ENCODE data around the gene NKD1.
"Not testable (repeated sequence)": the region's sequence is repeated elsewhere in the genome, so short reads cannot be mapped to it uniquely, and the experiment has no call there.

Gene NKD1

DNA sequence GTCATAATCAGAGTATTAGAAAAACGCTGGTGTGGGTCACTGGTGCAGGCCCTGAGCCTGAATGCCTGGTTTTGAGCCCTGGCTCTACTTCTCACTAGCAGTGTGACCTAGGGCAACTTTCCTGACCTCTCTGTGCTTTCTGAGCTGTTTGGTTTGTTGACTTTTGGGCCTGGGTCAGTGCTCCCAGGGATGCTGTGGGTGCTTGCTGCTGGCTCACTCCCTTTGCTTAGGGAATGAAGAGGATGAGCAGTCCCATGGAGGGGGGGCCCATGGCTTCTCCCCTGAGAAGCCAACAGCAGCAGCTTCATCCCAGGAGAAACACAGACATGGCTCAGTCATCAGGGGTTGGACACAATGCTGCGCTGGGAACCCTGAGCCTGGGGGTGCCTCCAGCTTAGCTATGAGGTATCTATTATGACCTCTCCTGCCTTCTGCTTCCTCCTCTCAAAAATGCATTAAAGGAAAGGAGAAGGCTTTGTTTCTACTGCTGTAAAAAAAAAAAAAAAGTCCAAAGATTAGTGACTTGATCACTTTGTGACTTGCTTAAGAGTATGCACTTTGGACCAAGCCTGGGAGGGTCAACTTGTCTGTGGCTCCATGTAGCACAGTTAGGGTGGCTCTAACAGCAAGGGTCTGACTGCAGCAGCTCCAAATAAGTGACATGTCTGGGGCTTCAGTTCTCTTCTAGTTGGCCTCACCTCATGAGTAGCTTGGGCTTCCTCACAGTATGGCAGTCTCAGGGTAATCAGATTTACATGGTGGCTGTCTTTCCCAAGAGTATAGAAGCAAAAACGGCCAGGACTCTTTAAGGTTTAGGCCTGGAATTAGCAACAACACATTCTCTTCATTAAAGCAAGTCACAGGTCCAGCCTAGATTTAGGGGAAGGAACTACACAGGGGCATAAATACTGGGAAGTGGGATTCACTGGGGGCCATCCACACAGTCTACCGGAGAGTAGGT, 13.0 kb downstream of the NKD1 start:
- no peak for DNase-seq

DNA sequence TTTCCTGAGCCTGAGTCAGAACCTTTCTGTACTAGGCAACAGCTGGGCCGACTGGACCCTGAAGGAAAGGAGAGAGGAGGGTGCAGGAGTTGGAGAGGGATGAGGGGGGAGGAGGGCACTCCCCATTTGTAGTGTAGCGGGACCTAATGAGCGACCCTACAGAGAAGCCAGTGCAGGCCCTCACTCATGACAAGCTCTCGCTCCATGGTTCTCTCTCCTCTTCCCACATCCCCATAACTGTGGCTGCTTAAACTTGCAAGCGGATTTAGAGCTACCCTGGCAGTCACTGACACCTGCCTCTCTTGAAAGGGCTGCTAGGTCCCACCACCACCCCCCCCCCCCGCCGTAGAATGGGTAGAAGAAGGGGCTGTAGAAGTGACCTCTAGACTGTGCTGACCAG, 14.5 kb downstream of the NKD1 start:
- no peak for DNase-seq

DNA sequence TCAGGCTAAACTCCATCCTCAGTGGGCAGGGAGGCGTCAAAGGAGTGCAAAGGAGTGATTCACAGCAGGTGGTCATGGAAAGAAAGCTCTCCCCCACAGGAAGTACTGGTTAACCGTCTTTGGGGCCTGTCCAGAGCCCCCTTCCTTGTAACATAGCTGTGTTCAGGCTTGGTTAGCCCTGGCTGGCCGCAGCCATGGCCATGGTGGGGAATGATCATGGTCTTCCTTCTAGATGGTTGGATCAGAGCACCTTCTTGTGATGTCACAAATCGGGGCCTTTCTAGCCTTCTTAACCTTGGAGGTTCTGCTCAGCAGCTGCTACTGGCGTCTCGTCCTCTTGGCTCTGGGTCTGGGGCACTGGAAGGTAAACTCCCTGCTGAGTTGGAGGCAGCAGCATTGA, 15.8 kb downstream of the NKD1 start:
- DNase-seq = no peak

DNA sequence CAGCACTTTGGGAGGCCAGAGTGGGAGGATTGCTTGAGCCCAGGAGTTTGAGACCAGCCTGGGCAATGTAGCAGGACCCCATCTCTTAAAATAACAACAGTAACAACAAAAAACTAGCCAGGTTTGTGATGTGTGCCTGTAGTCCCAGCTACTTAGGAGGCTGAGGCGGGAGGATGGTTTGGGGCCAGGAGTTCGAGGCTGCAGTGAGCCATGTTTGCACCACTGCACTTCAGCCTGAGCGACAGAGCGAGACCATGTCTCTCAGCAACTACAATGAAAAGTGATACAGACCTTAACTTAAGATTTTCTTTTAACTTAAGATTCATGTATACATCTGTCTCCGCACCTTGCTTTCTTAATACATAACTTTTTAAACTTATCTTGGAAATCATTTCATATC, 17.2 kb downstream of the NKD1 start:
- DNase-seq = no peak

DNA sequence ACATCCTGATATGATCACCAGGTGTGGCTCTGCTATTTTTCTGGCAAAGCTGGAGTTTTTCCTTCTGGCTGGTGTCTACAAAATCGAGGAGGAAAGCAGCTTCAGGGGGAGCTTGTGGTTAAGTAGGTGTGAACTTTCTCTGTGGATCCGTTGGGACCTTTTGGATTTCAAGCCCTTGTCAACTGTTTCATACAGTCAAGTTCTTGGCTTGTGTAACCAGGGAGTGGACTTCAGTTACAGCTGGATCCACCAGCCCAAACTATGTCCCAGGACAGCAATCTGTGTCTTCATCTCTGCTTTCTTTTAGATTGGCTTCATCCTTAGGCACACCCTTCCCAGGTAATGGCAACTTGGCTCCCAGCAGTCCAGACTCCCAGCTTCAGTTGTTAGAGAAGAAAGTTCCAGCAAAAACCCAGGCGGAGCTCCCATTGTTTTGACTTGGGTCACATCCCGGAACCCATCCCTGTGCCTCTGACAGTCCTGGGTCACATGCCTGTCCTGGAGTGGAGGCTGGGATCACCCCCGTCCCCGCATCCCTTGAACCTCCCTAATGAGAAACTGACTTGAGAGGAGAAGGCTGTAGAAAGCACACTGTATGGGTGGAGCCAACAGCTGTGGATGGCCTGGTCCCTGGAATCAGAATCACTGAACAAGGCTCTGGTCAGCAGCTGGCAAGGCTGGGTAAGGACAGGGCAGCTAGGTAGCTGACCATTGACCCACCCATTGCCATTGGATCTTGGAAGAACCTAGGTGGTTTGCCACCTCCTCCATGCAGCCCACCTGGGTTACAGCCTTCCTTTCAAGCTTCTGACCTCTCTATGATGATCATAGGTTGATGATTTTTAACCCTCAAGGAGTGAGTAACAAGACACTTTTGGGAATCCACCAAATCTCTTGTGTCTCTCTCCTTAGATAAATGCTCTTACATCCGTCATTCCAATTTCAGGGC, 18.1 kb downstream of the NKD1 start:
- no peak for DNase-seq

DNA sequence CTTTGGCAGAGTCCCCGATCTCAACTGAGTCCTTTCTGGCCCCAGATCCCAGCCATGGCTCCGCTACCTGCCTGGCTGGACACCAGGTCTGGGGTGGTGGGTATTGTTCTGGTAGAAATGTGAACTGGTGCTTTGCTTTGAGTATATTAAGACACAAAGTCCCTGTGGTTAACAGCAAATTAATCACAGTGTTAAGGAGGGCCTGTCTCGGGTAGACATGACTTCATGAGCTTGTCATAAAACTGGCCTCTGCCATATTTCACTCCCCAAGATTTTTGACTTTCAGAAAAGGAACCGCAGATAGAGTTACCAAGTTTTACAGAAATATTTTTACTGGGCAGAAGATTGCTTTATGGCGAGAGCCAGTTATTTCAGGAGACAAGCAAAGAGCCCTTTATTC, 19.5 kb downstream of the NKD1 start:
- DNase-seq = no peak

DNA sequence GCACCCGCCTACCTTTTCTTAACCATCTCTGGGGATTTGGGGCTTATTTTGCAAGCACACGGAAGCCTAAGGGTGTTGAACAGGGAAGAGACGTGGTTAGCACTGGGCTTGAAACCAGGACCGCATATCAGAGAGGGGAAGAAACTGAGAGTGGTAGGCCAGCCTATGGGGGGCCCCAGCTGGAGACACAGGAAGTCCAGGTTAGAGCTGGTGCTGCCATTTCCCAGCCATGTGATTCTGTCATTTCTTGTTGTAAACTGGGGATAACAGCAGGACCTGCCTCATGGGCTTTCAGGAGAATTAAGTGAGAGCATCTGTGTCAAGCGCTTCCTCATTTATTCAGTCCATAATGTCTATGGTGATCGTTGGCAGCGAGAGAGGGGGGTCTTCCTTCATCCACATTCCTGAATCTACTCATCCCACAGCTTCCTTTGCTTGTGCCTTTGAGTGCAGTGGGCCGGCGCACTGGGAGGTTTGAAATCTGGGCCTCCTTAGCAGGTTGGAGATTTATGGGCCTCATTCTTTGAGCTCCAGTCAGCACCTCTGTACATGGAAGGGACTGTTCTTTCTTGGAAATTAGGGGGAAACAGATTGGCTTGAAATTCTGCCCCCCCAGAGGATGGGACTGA, 20.1 kb downstream of the NKD1 start:
- no peak for DNase-seq

DNA sequence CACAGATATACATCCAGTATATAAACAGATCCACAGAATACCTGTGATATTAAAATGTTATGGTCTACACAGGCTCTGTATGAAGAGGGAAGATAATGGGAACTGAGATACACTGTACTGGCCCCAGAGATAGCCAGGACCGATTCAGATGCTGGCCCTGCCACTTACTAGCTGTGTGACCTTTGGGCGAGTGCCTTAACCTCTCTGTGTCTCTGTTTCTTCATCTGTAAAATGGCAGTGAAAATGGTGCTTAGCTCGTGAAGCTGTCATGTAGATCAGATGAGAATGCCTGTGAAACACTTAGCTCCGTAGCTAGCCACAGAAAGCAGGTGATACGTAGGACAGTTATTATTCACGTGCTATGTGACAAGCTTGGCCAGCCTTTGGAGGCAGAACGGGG, 22.2 kb downstream of the NKD1 start:
- no peak for DNase-seq

DNA sequence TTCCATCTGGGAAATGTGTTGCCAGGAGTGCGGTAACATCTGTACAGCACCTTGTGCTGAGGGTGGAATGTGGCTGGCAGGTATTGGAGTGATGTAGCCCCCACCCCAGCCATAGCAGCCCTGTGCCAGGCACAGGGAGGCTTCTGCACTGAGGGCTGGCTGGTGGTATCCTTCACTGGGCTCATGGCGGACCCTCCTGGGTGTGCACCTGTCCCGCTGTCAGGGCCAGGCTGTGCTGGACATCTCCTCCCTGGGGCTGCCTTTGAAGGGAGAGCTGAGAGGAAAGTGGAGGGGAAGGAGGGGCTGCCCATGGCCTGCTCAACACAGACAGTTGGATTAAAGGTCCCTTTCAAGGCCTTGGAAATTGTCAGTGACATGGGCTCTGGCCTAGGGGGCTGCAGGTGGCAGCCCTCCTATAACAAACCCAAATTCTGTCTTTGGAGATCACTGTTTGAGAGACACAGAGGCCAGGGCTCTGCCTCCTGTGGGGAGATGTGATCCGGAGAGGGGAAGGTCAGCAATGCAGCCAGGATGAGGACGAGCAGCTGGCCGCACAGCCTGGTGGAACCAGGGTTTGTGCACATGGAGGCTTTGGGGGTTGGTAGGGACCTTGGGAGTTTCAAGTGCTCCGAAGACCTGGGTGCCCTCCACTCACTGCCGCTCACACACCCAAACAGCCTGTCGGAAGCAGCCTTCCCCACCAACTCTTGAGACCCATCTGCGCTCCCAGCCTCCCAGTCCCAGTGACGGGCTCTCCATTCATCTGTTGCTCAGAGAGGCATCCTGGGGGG, 22.8 kb downstream of the NKD1 start:
- DNase-seq = no peak

DNA sequence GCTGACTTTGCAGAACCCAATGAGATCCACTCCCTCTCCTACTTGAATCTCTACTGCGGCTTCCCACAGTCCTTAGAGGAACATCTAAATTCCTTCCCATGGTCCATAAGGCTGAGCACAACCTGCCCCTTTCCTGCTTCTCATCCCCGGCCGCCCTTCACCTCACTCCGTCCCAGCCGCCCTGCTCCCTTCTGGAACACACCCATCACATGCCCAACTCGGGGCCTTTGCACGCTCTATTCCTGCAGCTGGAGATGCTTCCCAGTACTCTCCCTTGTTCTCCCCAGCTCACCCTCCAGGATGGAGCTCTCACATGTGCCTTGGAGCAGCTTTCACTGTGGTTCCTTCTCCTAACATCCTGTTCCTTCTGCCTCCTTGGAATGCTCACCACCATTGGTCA, 23.6 kb downstream of the NKD1 start:
- no peak for DNase-seq

DNA sequence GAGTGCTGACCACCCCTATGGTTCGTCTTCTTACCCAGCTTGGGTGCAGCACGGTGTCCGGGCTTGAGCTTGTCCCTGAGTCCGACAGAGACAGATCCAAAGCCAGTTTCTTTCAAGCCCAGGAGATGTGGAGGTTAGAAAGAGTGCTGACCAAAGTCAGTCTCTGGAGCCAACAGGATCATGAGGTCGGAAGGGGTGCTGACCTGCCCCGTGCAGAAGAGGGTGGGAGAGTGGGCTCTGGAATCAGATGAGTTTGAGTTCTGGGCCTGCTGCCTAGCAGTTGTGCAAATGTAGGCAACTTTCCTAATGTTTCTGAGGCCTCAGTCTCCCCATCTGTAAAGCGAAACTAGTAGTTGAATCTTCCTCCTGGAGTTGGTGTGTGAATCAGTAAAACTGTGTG, 24.5 kb downstream of the NKD1 start:
- no peak for DNase-seq

DNA sequence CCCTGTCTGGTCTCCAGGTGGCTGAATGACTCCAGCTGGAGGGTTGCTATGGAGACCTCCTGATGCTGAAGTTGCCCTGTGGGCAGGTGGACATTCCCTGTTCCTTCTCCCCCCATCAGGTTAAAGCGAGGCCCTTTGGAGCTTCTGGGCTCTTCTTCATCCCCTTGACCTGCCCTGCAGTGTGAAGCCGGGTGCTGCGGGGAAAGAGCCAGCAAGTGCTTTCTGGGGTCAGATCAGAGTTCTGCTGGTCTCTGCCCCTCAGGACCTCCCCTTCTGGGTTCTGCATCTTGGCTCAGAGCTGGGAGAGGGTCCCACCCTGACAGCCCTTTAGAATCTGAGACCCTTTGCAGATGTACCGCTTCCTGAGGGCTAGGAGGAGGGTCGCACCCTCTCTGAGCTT, 25.1 kb downstream of the NKD1 start:
- no peak for DNase-seq

DNA sequence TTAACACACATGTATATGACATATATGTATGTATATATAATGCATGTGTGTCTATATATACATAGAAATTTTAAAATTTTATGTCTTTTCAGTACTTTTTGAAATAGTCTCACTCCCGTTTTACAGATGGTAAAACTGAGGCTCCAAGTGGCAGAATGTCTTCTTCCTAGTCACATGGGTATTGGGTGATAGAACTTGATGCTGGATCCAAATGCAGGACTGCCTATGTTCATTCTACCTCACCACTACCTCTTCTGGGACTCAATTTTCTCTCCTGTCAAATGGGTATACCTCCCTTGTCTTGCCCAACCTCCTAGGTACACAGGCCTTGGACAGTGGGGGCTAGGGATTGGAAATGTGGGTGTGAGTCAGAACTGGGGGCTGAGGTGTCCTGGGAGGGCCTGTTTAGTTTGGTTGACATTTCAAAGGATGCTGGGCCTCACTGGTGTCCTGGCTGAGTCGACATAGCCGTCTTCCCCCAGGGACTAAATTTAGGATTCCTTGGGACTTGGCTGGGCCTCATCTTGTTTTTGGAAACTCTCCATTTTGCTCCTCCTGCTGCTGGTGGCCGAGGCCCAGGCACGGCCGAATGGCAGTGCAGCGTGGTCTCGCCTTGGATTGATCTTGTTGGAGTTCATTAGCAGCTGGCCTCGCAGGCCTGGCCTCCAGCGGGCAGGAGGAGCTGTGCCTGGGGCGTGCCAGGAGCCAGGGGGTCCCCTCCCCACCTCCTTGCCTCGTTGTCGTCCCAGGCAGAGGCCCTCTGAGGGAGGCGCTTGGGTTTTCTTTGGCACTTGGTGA, 25.9 kb downstream of the NKD1 start:
- no peak for DNase-seq

DNA sequence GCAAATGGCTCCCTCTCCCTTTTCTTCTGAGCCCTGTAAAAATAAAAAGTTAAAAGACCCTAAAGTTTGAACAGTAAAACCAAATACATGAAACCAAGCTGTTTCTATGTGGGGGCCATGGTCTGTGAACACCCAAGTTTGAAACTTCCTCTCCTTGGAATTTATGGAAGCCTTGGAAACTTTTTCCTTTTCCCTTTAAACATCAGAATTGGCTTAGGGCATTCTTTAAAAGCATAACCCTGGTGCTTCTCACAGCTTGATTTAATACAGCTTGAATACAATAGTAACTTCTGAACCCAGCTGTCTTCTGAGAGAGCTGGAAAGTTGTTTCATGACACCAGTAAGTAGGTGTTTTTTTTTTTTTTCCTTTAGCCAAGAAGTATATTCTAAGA, 26.5 kb downstream of the NKD1 start:
- no peak for DNase-seq

DNA sequence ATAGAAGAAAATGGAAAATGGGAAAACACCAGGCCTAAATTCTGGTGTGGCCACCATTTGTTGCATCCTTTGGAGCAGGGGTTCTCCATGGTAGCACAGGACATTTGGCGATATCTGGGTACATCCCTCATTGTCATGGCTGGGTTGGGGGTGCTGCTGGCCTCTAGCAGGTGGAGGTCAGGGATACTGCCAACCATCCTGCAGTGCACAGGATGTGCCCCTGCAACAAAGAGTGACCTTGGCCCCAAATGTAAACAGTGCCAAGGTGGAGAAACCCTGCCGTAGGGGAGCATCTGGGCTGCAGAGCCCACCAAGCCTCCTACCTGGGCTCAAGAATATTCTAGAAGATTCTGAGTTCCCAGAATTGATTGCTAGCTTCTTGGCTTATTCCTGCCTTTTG, 27.5 kb downstream of the NKD1 start:
- no peak for DNase-seq

DNA sequence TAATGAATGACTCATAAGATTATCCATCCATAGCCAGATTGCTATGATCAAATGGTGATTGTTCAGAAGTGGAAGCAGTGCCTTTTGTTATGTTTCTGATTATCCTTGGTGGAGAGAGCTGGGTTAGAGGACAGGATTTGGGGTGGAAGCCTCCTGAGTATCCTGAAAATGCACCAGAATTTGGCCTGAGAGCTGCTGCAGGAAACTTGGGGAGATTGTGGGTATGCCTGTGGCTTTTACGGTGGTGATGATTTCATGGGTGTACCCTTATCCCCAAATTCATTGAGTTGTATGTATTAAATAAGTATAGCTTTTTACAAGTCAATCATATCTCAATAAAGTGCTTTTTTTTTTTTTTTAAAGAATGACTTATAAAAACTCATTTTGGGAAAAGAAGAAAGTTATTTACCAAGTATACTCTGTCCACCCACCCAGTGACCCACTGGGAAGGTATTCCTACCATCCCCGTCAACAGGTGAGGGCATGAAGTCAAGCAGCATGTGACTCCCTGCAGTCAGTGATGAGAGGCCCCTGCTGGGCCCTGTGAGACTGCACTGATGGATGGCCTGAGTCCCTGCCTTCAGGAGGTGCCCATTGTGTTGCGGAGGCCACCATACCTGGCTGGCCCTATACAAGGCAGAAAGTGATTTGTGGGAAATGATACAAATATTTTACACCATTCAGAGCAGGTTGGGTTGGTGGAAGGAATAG, 28.4 kb downstream of the NKD1 start:
- DNase-seq = no peak

DNA sequence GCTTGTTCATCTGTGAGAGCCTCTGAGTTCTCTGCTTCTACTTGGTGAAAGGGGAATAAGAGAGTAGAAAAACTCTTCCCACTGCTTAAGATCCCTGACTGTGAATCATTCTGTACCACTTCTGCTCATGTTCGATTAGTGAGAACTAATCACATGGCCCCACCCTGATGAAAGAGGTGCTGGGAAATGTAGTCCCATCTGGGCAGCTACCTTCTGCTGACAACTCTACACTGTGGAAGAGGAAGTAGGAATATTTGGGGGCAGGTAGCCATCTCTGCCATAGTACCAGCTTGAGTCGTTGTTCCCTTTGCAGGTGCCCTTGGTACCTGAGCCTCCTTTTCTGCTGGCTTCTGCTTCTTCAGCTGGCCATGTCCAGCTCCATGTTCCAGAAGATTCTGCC, 29.9 kb downstream of the NKD1 start:
- DNase-seq = no peak

DNA sequence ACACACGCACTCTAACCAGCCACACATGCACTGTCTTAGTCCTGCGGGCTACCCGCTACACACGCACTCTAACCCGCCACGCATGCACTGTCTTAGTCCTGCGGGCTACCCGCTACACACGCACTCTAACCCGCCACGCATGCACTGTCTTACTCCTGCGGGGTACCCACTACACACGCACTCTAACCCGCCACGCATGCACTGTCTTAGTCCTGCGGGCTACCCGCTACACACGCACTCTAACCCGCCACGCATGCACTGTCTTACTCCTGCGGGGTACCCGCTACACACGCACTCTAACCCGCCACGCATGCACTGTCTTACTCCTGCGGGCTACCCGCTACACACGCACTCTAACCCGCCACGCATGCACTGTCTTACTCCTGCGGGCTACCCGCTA, 31.2 kb downstream of the NKD1 start:
- DNase-seq = not testable (repeated sequence)

DNA sequence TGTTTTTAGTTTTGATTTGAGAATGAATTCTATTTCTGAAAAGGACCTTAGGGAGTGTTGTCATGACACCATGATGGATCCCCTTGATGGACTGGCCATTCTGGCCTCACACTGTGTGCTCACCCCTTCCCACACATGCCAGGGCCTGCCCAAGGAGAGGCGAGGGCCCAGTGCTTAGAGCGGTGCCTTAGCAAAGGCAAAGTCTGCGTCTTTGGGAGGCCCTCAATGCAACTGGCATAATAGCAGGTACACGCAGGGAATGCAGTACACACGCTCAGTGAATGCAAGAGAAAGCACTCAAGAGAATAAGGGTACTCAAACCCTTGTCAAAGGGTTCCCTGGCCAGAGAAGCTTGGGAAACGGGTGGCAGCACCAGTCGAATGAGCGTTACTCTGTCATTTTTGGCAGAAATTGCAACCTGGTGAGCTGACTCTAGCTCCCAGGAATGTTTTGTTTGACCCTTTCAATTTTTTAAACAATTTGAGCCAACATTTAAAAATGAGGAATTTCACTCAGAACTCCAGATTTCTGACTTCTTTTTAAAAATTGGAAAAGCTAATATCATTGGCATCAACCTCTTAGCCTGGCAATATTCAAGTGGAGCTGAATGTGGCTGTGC, 32.1 kb downstream of the NKD1 start:
- DNase-seq = no peak

DNA sequence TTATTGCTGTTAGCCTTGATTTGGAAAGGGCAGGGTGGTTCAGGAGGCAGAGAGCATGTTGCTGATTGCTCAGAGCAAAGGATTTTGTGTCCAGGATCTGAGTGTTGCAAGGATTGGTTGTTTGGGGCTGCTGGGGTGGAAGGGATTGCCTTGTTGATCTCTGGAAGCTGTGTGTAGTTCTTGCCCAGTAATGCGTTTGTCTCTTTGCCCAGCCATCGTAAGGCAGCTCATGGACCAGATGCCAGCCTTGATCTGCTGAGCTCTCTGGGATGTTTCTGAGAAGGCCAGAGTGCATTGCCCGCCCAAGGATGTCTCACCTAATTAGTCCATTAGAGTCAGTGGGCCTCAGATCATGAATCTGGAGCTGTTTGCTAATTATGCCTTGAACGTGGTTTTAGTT, 33.6 kb downstream of the NKD1 start:
- no peak for DNase-seq

DNA sequence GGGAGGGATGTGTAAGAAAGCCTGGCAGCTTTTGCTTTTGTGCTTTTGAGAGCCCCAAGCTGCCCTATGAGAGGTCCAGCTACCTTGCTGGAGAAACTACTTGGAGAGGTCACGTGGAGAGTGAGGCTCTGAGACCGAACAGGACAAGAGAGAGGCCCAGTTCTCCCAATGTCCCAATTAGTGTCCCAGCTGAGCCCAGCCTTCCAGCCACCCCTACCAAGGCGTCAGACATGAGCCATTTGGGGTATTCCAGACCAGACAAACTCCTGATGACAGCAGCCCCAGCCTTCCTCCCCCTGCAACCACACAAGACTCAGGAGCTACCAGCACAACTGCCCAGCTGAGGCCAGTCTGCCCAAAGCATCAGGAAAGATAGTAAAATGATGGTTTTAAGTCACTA, 35.0 kb downstream of the NKD1 start:
- no peak for DNase-seq

Measured in NCI-H345 (cell line).